Adrenal gland (tissue), 5 donors: ENCODE measurements around the gene PTPRF.

Source experiments
- POLR2A ChIP-seq, 2 donors: fragments of 450-650 bp; IDR thresholded peaks; one replicate each; pipeline ENCODE4 v1.6.1; 2017; ENCODE audit warnings: antibody characterized with exemption in 2 of 2, mild to moderate bottlenecking in 2 of 2, moderate library complexity in 1 of 2
- TF ChIP-seq, protein P1 (sequence below), 6 experiments: fragments of 450-650 bp in 4 of 6; fragments of 200-600 bp in 2 of 6; sonication (generic) in 1 of 6; IDR thresholded peaks; 1 replicate in 5 of 6; 2 replicates in 1 of 6; pipeline versions ENCODE4 v1.5.1 to v1.8.0; 2016 to 2021; ENCODE audit warnings: antibody characterized with exemption in 6 of 6, mild to moderate bottlenecking in 2 of 6, moderate library complexity in 1 of 6
- donor health status: DM: no; HTN: no; CAD: no.

DNA sequence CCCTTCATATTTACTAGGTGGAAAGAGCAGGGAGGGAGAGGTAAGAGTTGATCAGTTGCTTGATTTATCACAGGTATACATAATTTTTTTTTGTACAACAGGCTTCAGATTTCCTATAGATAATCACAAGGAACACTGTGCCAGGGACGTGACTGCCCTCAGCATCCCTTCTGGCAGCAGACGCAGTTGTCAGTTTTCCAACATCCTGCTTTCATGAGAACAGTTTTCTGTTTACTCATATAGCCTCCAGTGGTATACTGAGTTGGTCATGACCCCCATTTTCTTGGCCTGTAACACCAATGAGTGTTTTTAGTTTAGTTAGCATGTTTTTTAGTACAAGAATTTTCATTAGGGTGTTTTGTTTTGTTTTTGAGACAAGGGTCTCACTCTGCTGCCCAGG lies 37.9 kb upstream of the PTPRF start:
- TF ChIP-seq, protein P1, sequence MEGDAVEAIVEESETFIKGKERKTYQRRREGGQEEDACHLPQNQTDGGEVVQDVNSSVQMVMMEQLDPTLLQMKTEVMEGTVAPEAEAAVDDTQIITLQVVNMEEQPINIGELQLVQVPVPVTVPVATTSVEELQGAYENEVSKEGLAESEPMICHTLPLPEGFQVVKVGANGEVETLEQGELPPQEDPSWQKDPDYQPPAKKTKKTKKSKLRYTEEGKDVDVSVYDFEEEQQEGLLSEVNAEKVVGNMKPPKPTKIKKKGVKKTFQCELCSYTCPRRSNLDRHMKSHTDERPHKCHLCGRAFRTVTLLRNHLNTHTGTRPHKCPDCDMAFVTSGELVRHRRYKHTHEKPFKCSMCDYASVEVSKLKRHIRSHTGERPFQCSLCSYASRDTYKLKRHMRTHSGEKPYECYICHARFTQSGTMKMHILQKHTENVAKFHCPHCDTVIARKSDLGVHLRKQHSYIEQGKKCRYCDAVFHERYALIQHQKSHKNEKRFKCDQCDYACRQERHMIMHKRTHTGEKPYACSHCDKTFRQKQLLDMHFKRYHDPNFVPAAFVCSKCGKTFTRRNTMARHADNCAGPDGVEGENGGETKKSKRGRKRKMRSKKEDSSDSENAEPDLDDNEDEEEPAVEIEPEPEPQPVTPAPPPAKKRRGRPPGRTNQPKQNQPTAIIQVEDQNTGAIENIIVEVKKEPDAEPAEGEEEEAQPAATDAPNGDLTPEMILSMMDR (IDR thresholded peaks at IDR 0.05) = no peak
- no peak for TF ChIP-seq POLR2A (IDR thresholded peaks at IDR 0.05)
